Smooth muscle cell of the pulmonary artery (primary cell): ENCODE data around the gene C1orf21. TPM values are rescaled to one million over a fixed set of nuclear protein-coding genes. Genes with fewer than 3 reads are reported as not detected.

Experiments
- total RNA-seq: library from RNA; depleted of rRNA; stranded (reverse); fragments of >200 nt; gene quantifications from 2 replicates; pipeline ENCODE4 v1.2.3, GENCODE V29; 2014

Gene C1orf21, protein sequence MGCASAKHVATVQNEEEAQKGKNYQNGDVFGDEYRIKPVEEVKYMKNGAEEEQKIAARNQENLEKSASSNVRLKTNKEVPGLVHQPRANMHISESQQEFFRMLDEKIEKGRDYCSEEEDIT
- 15.4 and 17.9 TPM in 2 replicates for total RNA-seq

DNA sequence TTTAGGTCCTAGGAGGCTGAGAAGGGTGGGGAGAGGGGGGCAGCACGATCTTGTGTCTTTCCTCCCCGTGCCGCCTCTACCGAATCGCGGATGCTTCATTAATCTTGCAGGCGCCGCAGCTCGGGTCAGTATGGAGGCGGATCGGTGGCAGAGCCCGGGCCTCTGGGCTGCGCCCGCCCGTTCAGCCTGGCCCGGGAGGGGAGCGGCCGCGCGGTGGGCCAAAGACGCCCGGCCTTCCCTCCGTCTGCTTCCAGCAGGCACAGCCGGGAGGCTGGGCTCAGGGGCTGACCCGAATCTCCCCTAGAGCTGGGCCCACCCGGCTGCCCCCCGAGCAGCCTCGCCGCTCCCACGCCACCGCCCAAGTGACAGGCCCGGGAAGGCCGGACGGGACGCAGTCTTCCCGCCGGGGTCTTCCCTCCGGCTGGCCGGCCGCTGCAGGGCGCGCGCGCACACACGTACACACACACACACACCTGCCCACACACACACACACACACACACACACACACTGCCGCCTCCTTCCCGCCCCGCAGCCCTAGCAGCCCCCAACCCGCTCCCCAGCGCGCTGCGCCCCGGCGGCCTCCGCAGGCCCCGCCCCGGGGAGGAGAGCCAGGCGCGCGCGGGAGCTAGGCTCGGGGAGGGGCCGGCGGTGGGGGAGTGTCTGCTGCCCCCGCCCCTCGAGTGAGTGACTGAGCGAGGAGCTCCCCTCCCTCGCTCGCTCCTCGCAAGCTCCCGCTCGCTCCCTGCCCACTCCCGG, at the start of gene C1orf21:
C1orf21 (plus strand) TSS at position 718 of the 757 bp plus-strand sequence. CDS start 90,481 bp downstream, outside the sequence.

